Activated CD4-positive, alpha-beta T cell treated with anti-CD3 and anti-CD28 coated beads, Interleukin-2, amount 50 U/mL, for 48 hours (primary cell): ENCODE measurements around the gene SLC12A5.
A peak's percentile ranks its signal among the peaks of the same experiment; 100 is the strongest.

Source experiments
- DNase-seq, 2 experiments: peaks; one replicate each; pipeline ENCODE4 v3.0.0-alpha.2; 2020

SLC12A5 gene

DNA sequence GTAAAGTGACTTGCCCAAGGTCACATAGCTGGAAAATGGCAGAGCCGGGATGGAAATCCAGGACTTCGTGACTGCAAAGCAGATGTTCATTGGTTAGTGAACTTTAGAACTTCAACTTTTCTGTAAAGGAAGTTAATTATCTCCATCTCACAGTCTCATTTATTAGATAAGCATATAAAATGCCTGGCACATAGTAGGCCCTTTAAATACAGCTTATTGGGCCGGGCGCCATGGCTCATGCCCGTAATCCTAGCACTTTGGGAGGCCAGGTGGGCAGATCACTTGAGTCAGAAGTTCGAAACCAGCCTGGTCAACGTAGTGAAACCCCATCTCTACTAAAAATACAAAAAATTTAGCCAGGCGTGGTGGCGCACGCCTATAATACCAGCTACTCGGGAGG, 22.1 kb upstream of the SLC12A5 start:
- DNase-seq, result no peak

DNA sequence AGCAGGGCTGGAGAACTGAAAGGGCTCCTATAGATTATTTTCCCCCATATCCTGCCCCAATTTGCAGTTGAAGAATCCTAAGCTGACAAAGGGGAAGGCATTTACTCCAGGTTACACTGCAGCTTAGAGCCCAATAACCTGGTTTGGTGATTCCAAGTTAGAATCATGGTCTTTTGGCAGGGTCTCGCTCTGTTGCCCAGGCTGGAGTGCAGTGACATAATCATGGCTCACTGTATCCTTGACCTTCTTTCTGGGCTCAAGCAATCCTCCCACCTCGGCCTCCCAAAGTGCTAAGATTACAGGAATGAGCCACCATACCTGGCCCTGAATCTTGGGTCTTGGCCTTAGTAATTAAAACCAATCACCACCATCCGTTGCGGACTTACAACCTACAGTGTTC, 21.3 kb upstream of the SLC12A5 start:
- DNase-seq, result no peak

DNA sequence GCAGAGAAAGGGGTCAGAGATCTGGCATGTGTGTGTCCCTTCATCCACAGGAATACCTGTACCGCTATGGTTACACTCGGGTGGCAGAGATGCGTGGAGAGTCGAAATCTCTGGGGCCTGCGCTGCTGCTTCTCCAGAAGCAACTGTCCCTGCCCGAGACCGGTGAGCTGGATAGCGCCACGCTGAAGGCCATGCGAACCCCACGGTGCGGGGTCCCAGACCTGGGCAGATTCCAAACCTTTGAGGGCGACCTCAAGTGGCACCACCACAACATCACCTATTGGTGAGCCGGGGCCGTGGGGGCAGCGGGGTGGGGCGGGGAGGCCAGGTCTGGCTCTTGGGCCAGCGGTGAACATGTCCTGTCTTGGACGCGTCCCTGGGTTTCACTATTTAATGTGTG, 19.2 kb upstream of the SLC12A5 start:
- no peak for DNase-seq

DNA sequence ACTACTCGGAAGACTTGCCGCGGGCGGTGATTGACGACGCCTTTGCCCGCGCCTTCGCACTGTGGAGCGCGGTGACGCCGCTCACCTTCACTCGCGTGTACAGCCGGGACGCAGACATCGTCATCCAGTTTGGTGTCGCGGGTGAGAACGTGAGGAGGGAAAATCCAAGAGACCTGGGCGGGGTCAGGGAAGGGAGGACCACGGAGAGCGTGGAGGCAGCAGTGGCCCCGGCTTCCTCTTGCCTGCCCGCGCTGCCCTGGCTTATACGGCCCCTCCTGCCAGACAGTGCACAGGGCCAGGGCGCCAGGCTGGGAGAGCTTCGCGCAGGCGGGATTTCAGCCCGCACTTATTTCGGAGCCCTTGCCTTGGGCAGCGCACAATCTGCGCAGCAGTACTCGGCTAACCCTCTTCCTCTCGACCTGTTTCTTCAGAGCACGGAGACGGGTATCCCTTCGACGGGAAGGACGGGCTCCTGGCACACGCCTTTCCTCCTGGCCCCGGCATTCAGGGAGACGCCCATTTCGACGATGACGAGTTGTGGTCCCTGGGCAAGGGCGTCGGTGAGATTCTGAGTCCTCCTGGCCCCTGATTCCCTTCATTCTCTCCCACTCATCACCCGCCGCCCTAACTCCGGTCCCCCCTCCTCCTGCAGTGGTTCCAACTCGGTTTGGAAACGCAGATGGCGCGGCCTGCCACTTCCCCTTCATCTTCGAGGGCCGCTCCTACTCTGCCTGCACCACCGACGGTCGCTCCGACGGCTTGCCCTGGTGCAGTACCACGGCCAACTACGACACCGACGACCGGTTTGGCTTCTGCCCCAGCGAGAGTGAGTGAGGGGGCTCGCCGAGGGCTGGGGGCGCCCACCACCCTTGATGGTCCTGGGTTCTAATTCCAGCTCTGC, 18.3 kb upstream of the SLC12A5 start:
- peak; percentile 46 to 51 for DNase-seq

DNA sequence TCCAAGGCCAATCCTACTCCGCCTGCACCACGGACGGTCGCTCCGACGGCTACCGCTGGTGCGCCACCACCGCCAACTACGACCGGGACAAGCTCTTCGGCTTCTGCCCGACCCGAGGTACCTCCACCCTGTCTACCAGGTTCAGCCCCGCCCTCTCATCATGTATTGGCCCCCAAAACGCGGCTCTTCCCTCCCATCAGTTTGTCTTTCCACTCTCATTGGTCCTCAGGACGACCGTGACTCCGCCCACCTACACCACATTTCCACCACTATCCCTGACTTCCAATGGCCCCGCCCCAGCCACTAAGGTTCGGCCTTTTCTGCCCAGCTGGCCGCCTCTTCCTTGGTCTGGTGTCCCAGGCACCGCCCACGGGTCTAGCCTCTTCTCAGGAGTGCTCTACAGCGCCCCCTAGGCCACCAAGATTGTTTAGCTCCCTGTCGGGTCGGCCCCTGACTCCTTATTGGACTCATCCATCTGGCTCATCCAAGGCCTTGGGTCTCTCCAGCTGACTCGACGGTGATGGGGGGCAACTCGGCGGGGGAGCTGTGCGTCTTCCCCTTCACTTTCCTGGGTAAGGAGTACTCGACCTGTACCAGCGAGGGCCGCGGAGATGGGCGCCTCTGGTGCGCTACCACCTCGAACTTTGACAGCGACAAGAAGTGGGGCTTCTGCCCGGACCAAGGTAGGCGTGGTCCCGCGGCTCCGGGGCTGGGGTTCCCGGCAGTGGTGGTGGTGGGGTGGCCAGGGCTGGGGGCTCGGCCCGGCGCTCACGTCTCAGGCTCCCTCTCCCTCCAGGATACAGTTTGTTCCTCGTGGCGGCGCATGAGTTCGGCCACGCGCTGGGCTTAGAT, 17.2 kb upstream of the SLC12A5 start:
- peak; percentile 65 to 75 for DNase-seq

DNA sequence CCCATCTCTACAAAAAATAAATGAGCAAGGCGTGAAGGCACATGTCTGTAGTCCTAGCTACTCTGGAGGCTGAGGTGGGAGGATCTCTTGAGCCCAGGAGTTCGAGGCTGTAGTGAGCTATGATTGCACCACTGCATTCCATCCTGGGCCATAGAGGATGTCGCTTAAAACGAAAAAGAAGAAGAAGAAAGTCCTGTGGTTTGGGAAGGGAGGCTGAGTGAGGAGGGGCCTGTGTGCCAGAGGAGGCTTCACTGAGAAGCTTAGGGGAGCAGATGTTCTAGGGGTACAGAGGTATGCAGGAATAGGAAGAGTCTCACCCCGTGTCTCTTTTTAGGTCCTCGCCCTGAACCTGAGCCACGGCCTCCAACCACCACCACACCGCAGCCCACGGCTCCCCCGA, 16.1 kb upstream of the SLC12A5 start:
- no peak for DNase-seq

DNA sequence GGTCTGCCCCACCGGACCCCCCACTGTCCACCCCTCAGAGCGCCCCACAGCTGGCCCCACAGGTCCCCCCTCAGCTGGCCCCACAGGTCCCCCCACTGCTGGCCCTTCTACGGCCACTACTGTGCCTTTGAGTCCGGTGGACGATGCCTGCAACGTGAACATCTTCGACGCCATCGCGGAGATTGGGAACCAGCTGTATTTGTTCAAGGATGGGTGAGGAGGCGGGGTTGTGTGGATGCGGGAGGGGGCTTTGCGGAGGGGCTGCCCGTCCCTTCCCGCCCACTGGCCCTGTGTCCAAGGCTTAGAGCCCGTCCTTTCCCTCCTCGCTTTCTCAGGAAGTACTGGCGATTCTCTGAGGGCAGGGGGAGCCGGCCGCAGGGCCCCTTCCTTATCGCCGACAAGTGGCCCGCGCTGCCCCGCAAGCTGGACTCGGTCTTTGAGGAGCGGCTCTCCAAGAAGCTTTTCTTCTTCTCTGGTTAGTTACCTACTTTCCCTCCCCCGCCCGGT, 15.6 kb upstream of the SLC12A5 start:
- DNase-seq, result no peak

DNA sequence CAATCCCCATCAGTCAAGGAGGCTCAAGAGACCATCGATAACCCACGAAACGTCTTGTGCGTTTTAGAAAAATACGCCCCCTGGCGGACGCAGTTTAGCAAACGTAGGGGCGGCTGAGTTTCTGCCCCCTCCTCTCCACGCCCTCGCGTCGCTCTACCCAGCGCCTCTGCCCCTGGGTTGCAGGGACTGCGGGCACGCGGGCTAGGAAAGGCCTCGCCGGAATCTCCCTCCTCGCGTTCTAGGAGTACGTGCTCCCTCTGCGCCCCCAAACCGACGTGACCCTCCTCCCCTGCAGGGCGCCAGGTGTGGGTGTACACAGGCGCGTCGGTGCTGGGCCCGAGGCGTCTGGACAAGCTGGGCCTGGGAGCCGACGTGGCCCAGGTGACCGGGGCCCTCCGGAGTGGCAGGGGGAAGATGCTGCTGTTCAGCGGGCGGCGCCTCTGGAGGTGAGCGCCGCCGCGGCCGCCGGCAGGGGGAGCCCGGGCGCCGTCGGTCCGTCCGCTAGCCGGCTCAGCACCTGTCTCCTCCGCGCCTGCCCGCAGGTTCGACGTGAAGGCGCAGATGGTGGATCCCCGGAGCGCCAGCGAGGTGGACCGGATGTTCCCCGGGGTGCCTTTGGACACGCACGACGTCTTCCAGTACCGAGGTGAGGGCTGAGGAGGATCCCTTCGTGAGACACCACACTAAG, 15.0 kb upstream of the SLC12A5 start:
- peak; percentile 75 to 80 for DNase-seq

DNA sequence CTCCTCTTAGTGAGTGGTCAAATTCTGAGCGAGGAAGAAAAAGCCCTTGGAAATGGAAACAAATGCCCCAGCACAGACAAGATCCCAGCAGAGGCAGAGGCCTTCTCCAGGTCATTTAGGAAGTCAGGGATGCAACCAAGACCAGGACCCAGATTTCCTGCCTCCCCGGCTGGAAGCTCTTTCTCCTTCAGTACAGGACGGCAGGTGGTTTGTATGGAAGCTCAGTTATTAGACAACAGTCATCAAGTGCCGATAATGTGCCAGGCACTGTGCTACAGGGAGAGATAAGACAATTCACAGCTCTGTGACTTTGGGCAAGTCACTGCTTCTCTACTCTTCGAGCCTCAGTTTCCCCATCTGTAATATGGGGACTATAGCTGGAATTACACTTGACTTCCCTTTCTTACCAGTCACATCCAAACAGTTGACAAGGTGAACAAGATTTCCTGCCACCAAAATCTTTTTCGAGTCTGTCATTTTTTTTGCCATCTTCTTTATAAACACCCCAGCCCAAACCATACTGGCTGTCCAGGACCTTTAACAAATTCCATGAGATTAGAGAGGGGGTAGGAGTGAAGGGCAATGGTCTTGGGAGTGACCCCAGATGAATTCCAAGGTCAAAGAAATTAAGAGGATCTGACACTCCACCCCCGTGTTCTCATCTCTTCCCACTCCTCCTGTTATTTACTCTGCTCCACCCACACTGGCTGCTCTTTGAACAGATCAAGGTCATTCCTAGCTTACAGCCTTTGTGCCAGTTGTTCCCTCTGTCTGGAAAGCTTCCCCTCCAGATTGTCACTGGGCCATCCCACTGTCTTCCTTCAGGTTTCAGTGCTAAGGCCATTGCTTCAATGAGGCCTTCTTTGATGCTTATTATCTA, 14.3 kb upstream of the SLC12A5 start:
- DNase-seq, result no peak

DNA sequence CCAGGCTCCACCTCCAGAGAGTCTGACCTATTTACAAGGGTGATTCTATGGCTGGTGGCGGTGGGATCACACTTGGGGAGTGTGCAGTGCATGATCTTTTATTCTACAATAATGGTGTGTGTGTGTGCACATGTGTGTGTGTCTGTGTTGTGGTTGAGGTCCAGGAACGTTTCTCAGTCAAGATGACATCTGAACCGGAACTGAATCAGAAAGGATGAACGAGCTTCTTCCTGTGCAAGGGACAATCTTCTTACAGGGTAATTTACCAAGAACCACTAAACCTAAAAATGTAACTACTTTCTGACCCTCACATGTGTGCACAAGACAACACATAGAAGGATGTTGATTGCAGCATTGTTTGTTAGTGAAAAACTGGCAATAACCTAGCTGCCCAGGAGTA, 11.7 kb upstream of the SLC12A5 start:
- no peak for DNase-seq

DNA sequence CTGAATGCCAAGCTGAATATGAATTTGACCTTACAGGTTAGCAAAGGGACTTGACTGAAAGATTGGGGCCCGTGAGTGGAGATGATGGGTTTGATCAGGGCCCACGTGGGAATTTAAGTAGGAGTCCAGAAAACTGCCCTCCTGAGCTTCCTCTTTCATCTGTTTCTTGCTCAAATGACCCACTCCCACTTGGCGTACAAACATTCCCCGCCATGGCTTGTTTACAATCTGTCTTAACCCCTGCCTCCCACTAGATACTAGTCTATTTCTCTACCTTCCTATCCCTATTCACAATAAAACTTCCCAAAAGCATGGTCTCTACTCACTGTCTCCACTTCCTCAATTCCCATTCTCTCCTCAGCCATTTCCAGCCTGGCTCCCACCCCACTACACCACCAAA, 10.9 kb upstream of the SLC12A5 start:
- DNase-seq, result no peak

DNA sequence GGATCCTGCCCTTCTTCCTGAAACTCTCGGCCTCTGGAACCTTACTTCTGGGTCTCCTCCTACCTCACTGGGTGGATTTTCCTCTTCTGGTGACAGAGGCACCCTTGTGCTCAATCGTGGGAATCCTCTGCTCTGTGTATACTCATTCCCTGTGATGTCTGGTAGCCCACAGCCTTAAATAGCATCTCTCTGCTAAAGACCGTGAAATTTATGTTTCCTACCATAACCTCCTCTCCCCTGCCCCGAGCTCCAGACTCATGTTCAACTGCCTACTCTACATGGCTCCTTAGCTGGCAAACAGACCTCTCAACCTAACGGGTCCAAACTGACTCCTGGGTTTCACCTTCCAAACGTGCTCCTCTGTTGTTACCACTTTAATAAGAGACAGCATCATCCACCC, 10.4 kb upstream of the SLC12A5 start:
- DNase-seq, result no peak

DNA sequence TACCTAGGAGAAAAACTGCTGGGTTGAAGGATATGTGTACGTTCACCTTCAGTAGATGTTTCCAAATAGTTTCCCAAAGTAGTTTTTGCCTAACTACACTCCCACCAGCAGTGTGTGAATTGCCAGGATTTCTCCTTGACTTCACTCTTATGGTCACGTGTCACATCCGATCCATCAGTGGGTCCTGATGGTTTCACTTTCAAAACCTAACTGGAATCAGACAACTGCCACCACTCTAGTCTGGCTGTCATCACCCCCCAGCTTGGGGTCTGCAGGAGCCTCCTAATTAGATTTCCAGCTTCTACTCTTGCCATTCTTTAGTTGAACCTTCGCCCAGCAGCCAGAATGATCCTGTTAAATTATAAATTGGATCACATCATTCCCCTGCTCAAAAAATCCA, 8.5 kb upstream of the SLC12A5 start:
- no peak for DNase-seq

DNA sequence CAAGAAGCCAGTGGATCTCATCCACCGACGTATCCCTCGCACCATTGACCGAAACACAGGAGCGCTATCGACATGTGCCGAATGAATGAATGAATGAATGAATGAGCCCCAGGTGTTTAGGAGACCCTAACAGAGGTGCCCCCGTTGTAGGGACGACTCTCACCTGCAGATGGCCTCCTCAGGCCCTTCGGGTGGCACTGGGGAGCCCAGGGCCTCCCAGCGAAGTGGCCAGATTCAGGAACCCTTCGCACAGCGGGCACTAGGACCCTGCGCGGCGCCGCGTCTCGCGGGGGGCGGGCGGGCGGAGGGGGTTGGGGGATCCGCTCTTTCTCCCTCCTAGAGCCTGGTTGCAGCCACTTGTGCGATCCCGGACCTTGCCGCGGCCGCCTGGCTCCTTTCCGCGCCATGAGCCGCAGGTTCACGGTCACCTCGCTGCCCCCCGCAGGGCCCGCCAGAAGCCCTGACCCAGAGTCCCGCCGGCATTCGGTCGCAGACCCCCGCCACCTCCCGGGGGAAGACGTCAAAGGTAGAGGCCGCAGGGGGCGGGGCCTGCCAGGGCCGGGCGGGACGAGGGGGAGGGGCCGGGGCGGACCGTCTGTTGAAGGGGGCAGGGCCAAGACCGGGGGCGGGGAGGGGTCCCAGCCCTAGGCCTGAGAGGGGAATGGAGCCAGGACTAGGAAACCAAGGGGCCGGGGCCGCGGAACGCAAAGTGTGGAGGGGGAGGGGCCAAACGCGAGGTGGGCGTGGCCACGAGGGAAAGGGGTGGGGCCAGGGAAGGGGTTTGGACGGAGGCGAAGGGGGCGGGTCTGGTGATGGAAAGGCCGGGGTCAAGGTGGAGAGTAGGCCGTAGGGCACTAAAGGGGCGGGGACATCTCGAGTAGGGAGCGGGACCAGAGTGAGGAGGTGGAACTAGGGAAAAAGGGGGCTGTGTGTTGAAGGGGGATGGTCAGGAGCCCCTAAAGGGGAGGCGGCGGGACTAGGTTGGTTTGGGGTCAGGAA, 7.4 kb upstream of the SLC12A5 start:
- DNase-seq, result peak; percentile 59 to 68

DNA sequence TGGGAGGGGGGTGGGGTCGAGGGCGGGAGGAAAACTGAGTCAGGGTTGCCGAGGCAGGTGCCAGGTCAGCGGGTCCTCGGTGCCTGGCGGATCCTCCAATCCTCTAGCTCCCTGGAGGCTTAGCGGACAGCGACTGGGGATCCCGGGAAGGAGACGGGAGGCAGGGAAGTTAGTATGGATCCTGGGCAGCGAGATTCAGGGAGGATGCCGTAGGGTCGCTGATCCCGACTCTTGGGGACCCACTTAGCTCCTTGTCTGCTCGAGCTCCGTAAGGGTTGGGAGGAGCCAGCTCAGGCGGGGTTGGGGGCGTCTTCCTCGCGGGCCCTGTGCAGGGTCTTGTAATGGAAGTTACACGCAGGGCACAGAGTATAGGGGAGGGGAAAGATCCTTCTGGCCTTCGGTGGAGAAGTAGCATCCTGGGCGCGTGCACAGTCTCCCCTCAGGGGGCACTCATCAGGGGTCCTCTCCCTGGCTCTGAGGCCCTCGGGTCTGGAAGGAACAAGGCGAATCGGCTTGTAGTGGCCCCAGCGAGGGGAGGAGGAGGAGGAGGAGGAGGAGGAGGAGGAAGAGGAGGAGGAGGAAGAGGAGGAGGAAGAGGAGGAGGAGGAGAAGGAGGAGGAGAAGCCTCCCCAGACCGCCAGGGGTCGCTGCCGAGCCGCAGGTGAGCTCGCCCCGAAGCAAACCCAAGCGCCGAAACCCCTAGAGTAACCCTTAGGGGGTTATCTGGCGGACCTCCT, 6.4 kb upstream of the SLC12A5 start:
- DNase-seq, result peak; percentile 84 to 86

DNA sequence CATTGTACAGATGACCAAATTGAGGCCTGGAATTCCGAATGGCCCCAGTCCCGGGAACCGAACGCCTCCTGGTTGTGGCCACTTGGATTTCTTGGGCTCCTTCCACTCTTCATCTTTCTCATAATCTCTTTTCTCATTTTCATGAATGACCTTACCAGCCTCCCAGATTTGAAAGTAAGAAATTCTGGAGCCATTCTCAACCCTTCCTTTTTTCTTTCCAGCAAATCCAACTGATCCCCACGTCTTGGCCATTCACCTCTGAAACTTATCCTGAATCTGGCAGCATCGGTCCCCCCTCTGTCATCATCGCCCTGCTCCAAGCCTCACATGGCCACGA, 5.9 kb upstream of the SLC12A5 start:
- no peak for DNase-seq

DNA sequence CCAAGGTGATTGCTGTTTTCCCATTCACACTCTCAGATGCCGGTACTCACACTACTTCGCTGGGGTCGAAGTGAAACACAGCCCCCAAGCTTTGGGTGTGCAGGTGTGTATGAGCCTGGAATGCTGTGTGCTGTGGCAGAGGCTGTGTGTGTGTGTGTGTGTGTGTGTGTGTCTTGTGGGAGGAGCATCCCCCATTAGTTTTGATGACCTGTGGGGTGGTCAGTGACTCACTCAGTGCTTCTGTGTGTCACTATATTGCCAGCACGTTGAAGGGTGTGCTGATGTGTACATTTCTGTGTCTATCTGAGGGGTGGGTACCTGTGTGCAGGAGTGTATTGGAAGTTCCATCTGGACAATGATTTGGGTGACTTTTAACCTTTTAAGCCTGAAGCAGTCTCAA, 5.0 kb upstream of the SLC12A5 start:
- DNase-seq, result no peak

DNA sequence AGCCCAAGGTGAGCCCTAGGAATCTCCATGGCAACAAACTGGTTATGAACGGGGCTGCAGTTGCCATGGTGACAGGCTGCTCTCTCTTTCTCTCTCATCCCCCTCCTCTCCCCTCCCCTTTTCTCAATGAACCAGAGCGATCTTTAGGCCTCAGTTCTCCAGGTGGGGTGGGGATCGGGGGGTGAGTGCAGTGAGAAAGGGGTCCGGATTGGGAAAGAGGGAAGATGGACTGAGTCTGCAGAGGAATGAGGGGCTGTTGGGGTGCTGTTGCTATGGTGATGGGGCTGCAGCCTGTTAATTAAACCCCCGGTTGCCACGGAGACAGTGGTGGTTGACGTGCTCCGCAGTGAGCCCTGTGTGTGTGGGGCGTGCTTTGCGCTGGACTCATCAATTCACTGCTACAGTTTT, 3.6 kb upstream of the SLC12A5 start:
- DNase-seq, result no peak

DNA sequence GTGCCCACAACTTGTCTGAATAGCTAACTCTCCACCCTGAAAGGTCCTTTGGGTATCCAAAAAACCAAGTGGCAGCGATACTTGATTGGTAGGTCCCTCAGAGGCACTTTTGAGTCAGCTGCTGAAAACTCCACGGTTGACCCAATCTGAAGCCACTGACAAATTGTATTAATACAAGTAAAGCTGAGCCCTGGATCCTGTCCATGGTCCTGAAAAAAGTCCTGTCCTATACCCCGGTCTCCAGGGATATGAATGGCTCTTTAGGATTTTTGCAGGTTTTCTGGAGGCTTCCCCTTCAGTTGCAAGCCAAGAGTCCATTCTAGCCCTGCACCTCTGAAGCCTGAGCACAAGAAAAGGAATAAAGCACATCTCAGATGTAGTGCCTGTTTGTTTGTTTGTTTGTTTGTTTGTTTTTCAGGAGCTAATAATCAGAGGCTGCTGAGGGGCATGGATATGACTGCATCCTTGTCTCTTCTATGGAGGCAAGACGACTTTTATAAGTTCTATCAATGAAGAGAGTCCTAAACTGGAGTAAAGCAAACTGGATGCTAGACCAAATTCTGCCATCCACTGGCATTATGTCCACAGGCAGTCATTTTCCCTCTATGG, 1.7 kb upstream of the SLC12A5 start:
- DNase-seq, result peak in 1 of 2 experiments; percentile 38

DNA sequence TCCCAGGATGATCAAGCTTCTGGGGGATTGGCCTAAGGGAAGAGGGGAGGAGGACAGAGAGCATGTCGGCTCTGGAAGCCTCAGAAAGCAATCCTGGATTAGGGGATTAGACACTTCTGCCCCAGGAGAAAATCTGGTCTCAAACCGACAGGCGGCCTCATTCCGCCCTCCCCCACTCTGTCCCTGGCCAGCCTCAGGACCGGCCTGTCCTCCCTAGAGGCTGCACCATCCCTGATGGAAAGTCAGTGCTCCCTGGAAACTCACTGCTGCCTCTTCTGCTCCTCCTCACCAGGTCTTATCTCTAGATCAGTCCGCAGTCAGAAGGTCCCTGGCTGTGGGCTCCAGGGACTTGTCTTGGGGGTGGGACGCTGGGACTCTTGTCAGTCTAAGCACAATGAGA, 905 bp upstream of the SLC12A5 start:
- DNase-seq, result no peak
